ENCODE data around the gene PIK3R4.

The PIK3R4 gene

DNA sequence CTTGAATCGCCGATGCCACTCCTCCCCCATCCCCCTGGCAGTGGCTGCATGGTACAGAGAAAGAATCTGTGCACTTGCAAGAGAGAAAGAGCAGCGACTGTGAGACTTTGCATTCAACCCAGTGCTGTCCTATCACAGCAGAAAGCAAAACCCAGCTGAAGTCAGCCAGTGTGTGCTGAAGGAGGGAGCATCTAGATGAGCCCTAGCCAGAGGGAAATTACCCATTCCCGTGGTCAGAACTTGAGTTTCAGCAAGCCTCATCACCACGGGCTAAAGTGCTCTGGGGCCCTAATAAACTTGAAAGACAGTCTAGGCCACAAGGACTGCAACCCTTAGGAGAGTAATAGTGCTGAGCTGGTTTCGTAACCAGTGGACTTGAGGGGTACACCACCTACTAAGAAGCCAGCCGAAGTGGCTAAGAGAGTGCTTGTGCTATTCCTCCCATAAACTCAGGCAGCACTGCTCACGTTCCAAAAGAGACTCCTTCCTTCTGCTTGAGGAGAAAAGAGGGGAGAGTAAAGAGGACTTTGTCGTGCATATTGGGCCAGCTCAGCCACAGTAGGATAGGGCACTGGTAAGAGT lies 15.2 kb upstream of the PIK3R4 start:
- in situ Hi-C loops (cut with MboI; ENCODE audit: low sequenced_read_pairs, unreplicated experiment), result loop anchor here (5.0 to 25.0 kb wide), 2 partner anchors 130 to 250 kb away; partner anchors contain the start of gene ATP2C1
- TF ChIP-seq CTCF (IDR thresholded peaks at IDR 0.05; ENCODE audit: borderline replicate concordance, control extremely low read depth, extremely low read depth, insufficient read depth, missing control alignments), result no peak

GRCh38 chr3:130760922-130761321 lies 14.3 kb upstream of the PIK3R4 start:
- in situ Hi-C loops (cut with MboI; ENCODE audit: low sequenced_read_pairs, unreplicated experiment), result loop anchor here (5.0 to 25.0 kb wide), 2 partner anchors 131 to 251 kb away; partner anchors contain the start of gene ATP2C1
- TF ChIP-seq CTCF (IDR thresholded peaks at IDR 0.05; ENCODE audit: borderline replicate concordance, control extremely low read depth, extremely low read depth, insufficient read depth, missing control alignments), result no peak
- DNase-seq (ENCODE audit: low spot score), result no peak

More for the DNA sequence above, 15.2 kb upstream of the PIK3R4 start:
- DNase-seq (ENCODE audit: low spot score), result no peak

GRCh38 chr3:130759692-130760338 lies 13.2 kb upstream of the PIK3R4 start:
- DNase-seq (ENCODE audit: low spot score), result peak; percentile 69
- in situ Hi-C loops (cut with MboI; ENCODE audit: low sequenced_read_pairs, unreplicated experiment), result loop anchor here (5.0 to 25.0 kb wide), 2 partner anchors 132 to 252 kb away; partner anchors contain the start of gene ATP2C1
- TF ChIP-seq CTCF (IDR thresholded peaks at IDR 0.05; ENCODE audit: borderline replicate concordance, control extremely low read depth, extremely low read depth, insufficient read depth, missing control alignments), result peak; percentile 48

- in situ Hi-C loops (cut with MboI; ENCODE audit: low sequenced_read_pairs, unreplicated experiment), result loop anchor here (25.0 kb wide), 1 partner anchor 254 kb away; no protein-coding TSS in a partner anchor
- peak; percentile 56 for DNase-seq (ENCODE audit: low spot score)
These were observed 12.2 kb upstream of the PIK3R4 start for GRCh38 chr3:130758624-130759369.

GRCh38 chr3:130757611-130758150 lies 11.1 kb upstream of the PIK3R4 start:
- in situ Hi-C loops (cut with MboI; ENCODE audit: low sequenced_read_pairs, unreplicated experiment), result loop anchor here (25.0 kb wide), 1 partner anchor 255 kb away; no protein-coding TSS in a partner anchor
- no peak for TF ChIP-seq CTCF (IDR thresholded peaks at IDR 0.05; ENCODE audit: borderline replicate concordance, control extremely low read depth, extremely low read depth, insufficient read depth, missing control alignments)

More at GRCh38 chr3:130758624-130759369, 12.2 kb upstream of the PIK3R4 start:
- no peak for TF ChIP-seq CTCF (IDR thresholded peaks at IDR 0.05; ENCODE audit: borderline replicate concordance, control extremely low read depth, extremely low read depth, insufficient read depth, missing control alignments)

DNA sequence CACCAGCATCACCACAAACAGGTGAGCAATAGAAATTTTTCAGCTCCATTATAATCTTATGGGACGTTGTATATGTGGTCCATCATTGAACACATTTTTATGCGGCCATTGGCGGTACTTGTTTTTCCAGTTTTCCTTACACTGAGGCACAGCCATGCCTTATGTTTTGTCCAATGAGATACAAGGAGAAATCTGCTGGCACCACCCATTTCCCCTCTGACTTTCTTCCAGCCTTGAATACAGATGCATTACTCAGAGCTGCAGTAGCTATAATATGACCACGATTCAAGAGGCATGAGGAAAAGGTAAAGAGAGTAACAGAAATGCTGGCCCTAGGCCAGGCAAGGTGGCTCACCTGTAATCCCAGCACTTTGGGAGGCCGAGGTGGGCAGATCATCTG lies 9.0 kb upstream of the PIK3R4 start:
- in situ Hi-C loops (cut with MboI; ENCODE audit: low sequenced_read_pairs, unreplicated experiment), result loop anchor here (25.0 kb wide), 1 partner anchor 257 kb away; no protein-coding TSS in a partner anchor
- DNase-seq (ENCODE audit: low spot score), result no peak
- TF ChIP-seq CTCF (IDR thresholded peaks at IDR 0.05; ENCODE audit: borderline replicate concordance, control extremely low read depth, extremely low read depth, insufficient read depth, missing control alignments), result no peak

More at GRCh38 chr3:130757611-130758150, 11.1 kb upstream of the PIK3R4 start:
- no peak for DNase-seq (ENCODE audit: low spot score)
